ENCODE results near the gene PDE3A.

- no peak for TF ChIP-seq CTCF (IDR thresholded peaks at IDR 0.05; ENCODE audit: low read depth, low read length, poor library complexity, severe bottlenecking)
- no peak for TF ChIP-seq EZH2phosphoT487 (IDR thresholded peaks at IDR 0.05; ENCODE audit: borderline replicate concordance, low read length)
Observed at GRCh38 chr12:20320552-20320951, 47.8 kb upstream of the PDE3A start.

Measured in DOHH2 (cell line).